ENCODE measurements around the gene TTC23. TPM values are rescaled to one million over a fixed set of nuclear protein-coding genes. Genes with fewer than 3 reads are reported as not detected.
"Not testable (repeated sequence)": the region's sequence is repeated elsewhere in the genome, so short reads cannot be mapped to it uniquely, and the experiment has no call there.

The TTC23 gene
- total RNA-seq, 2 donors from 2014 or later, result 14.1 to 19.3 TPM

- no peak overlapping the region for H3K4me3 ChIP-seq
- H3K4me1 ChIP-seq, result no peaks in the 10 kb centered on the region
- no peaks in the 10 kb centered on the region for H3K36me3 ChIP-seq
- no peaks in the 10 kb centered on the region for H3K9me3 ChIP-seq
- intact Hi-C loops (cut with DNase I), result no loop called here
- no peak overlapping the region for H3K27ac ChIP-seq
- H3K9ac ChIP-seq (ENCODE audit: low read depth in 2 of 2, low read length in 2 of 2), result no peak overlapping the region
- DNase-seq, result no peak
- TF ChIP-seq CTCF (IDR thresholded peaks at IDR 0.05), result no peak
- no peaks in the 10 kb centered on the region for H3K27me3 ChIP-seq
Measured at GRCh38 chr15:99117563-99118257, 131.7 kb downstream of the TTC23 start.

- Histone ChIP-seq H3K27ac (no peak overlapping the region), H3K27me3 (no peaks in the 10 kb centered on the region), H3K4me1 (no peaks in the 10 kb centered on the region), H3K9ac (ENCODE audit: low read depth in 2 of 2, low read length in 2 of 2) (no peak overlapping the region), H3K36me3 (no peaks in the 10 kb centered on the region), H3K9me3 (no peaks in the 10 kb centered on the region), H3K4me3 (no peak overlapping the region)
- no peak for TF ChIP-seq CTCF (IDR thresholded peaks at IDR 0.05)
- DNase-seq, result no peak
- intact Hi-C loops (cut with DNase I), result no loop called here
Measured at GRCh38 chr15:99117111-99117510, 132.3 kb downstream of the TTC23 start.

- intact Hi-C loops (cut with DNase I), result no loop called here
- Histone ChIP-seq H3K4me3 (no peak overlapping the region), H3K36me3 (no peaks in the 10 kb centered on the region), H3K9me3 (no peaks in the 10 kb centered on the region), H3K27ac (no peak overlapping the region), H3K9ac (ENCODE audit: low read depth in 2 of 2, low read length in 2 of 2) (no peak overlapping the region), H3K4me1 (no peaks in the 10 kb centered on the region), H3K27me3 (no peaks in the 10 kb centered on the region)
- DNase-seq, result no peak
- no peak for TF ChIP-seq CTCF (IDR thresholded peaks at IDR 0.05)
Measured at GRCh38 chr15:99115300-99116215, 133.8 kb downstream of the TTC23 start.

- Histone ChIP-seq H3K27ac (no peak overlapping the region), H3K9ac (ENCODE audit: low read depth in 2 of 2, low read length in 2 of 2) (no peak overlapping the region), H3K4me1 (no peaks in the 10 kb centered on the region), H3K36me3 (no peaks in the 10 kb centered on the region), H3K4me3 (no peak overlapping the region), H3K27me3 (no peaks in the 10 kb centered on the region), H3K9me3 (no peaks in the 10 kb centered on the region)
- no peak for DNase-seq
- TF ChIP-seq CTCF (IDR thresholded peaks at IDR 0.05), result no peak
- intact Hi-C loops (cut with DNase I), result no loop called here
Measured at GRCh38 chr15:99114511-99115299, 134.7 kb downstream of the TTC23 start.

GRCh38 chr15:99113547-99114271, 135.7 kb downstream of the TTC23 start:
- DNase-seq, result no peak
- no peaks in the 10 kb centered on the region for H3K9me3 ChIP-seq
- H3K9ac ChIP-seq (ENCODE audit: low read depth in 2 of 2, low read length in 2 of 2), result no peak overlapping the region
- no peak overlapping the region for H3K4me3 ChIP-seq
- no peak for TF ChIP-seq CTCF (IDR thresholded peaks at IDR 0.05)
- H3K27me3 ChIP-seq, result no peaks in the 10 kb centered on the region
- no peaks in the 10 kb centered on the region for H3K36me3 ChIP-seq
- intact Hi-C loops (cut with DNase I), result no loop called here
- H3K27ac ChIP-seq, result no peak overlapping the region
- no peaks in the 10 kb centered on the region for H3K4me1 ChIP-seq

GRCh38 chr15:99111641-99112040, 137.7 kb downstream of the TTC23 start:
- H3K4me1 ChIP-seq; H3K27ac ChIP-seq; H3K4me3 ChIP-seq; H3K9me3 ChIP-seq; H3K9ac ChIP-seq (ENCODE audit: low read depth in 2 of 2, low read length in 2 of 2); DNase-seq; intact Hi-C loops (cut with DNase I); H3K27me3 ChIP-seq; H3K36me3 ChIP-seq: not testable (repeated sequence)

Measured in colonic mucosa (tissue), 4 donors.